Measurements from ENCODE around the gene STUM.
"Not testable (repeated sequence)": the region's sequence is repeated elsewhere in the genome, so short reads cannot be mapped to it uniquely, and the experiment has no call there.

STUM gene
- total RNA-seq, result 2.8 to 14.5 (median 8.7) reads per million in 17 experiments

DNA sequence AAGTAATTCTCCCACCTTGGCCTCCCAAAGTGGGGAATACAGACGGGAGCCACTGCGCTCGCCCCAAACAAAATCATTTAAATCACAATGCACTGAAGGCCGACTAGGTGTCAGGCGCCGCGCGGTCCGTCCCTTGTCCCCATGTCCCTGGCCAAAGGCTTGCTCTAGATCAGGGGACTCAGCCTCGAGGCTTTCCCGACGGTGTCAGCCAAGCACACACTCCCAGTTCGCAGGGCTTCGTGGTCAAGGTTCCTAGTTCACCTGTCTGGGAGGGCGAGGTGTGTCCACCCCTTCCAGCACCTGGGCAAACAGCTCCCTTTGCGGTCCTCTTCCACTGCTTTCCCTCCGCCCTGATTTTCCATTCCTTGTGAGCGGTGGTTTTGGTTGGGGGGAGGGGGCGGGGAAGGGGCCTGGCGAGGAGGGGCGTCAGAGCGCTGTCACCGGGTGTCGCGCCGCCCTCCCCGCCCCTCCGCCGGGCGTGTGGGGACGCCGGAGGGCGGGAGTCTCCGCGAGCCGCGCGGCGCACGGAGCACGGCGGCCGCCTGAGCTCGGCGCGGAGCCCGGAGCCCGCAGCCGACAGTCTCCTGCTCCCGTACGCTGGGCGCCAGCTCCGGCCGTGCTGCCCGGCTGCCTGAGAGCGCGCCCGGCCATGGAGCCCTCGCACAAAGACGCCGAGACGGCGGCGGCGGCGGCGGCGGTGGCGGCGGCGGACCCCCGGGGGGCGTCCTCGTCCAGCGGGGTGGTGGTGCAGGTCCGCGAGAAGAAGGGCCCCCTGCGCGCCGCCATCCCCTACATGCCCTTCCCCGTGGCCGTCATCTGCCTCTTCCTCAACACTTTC, at the start of gene STUM:
Gene STUM, plus strand, starts transcription at position 509 of the 838 bp plus-strand sequence. Its CDS starts 141 bp downstream, at position 650.
- DNase-seq, result peak; percentile 38 to 75 (median 58)

- not testable (repeated sequence) for DNase-seq
Observed at GRCh38 chr1:226499699-226500098, 48.9 kb upstream of the STUM start.

DNA sequence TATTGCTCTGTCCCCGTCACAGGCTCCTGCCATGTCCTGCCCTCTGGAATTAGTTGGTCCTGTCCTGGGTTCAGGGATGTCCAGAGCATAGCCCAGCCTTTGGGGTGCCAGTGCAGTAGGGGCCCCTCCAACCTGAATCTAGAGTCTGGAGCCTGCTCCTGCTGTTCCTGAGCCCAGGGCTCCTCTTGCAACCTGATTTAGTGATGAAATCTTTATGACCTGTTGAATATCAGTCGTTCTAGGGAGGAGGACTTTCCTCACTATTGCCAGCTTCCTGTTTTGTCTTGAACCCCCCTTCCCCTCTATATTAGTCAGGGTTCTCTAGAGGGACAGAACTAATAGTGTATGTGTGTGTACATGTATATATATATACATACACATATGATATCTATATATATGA, 42.5 kb upstream of the STUM start:
- DNase-seq, result no peak

DNA sequence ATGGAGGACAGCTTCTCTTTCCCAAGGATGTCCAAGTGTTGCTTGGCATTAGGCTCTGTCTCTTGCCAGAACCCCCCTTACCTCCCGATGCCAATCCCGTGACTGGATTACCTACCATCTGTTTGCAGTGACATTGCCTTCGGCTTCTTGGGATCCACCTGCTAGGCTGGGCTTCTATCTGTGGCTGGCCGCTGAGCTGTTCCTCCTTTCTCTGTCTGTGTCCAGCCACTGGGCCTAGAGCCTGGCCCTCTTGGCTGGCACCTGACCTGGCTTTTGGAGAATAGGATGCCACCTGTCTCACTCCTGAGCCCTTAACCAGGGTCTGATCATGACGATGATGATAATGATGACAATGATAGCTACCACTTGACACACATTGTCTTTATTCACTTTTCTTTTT, 41.6 kb upstream of the STUM start:
- no peak for DNase-seq

- DNase-seq, result no peak
Observed at GRCh38 chr1:226510453-226510852, 38.1 kb upstream of the STUM start.

- no peak for DNase-seq
Observed at GRCh38 chr1:226511296-226511695, 37.3 kb upstream of the STUM start.

DNA sequence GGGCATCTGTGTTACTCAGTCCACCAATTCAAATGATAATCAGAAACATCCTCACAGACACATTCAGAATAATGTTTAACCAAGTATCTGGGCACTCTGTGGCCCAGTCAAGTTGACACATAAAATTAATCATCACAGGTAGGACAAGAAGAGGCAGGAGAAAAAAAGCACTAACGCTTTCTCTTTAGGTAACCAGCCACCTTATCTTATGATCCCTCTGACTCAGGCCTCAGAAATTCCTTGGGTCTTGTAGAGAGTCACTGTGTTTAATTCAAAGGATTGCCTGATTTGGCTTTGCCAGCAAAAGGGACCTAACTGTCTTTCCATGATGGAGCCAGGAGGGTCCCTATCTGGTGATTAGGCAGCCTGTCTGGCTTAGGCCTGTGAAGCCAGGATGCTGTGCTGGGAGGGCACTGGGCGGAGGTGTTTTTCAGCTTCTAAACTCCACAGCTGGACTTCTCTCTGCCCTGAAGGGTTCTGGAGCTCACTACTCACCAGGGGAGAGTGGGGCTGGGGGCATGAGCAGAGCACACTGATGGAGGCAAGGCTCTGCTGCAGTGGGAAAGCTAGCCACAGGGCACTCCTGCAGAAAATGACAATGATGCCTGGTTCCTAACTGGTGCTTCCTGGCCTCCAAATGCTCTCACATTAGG, 36.4 kb upstream of the STUM start:
- DNase-seq, result no peak

- DNase-seq, result no peak
Observed at GRCh38 chr1:226518375-226518774, 30.2 kb upstream of the STUM start.

DNA sequence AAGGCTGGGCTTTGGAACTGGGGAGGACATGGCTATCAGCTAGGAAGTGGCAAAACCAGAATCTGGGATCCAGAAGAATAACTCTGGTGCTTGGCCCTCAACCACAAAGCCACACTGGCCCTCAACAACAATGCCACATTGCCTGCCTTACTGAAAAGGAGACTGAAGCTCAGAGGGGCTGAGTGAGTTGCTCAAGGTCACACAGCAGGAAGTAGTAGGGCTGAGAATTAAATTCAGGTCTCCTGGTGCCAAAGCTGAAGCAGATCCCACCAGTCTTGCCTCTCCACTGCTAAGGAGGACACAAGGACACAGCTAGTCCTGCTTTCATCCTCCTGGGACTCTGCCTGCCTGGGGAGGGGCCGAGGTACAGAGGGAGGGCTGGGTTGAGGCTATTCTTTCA, 29.4 kb upstream of the STUM start:
- DNase-seq, result no peak

DNA sequence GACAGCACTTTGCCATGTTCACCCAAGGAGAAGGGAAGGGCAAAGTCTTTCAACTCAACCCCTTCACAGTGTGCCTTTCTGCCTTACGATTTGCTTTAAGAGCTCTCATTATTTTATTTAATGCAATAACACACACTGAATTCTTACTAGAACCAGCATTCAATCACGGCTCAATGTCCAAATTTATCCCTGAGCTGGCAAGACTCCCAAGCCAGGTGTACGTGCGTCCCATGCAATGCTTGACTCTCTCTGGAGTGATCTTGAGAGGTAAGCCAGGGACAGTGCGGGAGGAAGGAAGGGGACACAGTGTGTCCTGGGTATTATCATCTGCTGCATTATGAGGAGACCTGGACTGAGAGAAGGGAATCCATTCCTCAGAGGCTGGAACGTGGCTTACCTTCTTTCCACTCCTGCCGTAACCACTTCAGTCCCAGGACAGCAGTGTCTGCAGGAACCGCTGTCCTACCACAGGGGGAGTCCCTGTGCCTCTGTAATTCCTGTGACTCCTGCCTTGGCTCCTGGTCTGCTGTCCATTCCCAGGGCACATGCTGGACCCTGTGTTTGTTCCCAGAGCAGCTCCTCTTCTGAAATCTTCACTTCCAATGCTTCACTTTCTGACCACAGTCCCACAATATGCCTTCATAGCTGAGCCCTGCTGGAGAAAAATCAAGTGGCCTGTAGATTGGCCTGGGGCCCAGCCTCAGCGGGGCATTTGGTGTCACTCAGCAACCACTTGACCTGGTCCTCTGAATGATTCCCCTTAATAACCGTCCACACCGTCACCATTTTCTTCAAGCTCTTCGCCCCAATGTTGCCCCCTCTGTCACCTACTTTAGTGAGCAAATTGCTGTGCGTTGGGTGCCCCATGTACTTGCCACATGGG, 28.6 kb upstream of the STUM start:
- no peak for DNase-seq

DNA sequence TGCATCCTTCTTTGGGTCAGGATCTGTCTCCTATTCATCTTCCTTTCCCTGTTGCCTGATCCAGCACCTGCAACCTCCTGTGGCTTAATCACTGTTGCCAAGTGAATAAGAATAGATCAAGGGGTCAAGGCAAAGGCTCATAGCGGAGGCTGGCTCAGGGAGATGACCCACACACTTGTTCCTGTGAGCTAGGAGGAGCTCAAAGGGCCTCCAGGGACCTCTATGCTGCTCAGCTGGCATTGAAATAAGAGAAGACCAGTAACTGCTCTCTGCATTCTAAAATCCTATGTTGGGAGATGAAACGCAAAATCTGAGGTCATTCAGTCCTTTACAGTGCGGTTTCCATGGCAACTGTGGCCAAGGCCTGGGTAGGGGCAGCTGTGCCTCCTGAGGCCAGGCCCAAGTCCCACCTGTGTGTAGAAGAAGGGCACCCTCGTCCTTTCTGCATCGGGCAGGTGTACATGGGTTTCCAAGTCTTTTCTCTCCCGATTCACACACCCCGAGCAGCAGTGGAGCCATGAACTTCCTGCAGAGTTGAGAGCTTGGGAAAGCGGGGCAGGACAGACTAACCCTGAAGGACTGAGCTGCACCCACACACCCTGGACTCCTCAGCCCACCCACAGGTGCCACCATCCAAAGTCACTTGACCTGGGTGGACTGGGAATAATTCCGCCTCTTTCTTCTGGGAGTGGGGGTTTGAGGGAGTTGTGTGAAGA, 27.8 kb upstream of the STUM start:
- DNase-seq, result no peak

DNA sequence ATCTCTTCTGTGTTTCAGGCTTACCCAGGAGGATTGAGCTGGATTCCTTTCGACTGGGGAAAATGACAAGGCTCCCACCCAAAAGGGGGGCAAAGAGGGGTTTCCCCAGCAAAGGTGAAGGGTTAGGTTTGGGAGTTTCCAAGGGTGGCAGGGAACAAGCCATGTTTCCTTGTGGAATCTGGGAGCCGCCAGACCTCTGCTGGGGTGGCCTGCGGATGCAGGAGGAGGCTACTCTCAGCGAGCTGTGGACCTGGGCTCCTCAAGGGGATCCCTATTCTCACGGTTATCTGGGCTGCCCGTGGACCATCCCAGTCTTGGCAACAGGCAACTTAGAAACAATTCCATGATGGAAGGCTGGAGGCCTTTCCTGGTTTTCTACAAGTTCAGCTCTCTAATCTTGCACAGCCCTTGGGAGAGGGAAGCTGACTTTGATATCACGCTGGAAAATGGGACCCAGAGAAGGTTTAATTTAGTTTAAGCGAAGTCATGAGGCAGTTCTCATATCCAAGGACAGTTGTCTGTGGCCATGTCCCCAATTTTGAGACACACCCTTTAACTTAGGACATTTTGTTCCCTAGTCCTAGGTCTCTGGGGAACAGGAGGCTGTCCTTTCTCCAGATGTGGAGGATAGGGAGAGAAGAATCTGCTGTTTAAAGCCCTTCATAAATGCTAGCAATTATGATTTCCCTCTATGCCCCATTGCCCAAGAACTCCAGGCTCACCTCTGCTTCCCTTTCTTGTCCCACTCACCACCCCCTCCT, 24.7 kb upstream of the STUM start:
- no peak for DNase-seq

- DNase-seq, result no peak
Observed at GRCh38 chr1:226524547-226524946, 24.0 kb upstream of the STUM start.

- no peak for DNase-seq
Observed at GRCh38 chr1:226525750-226526149, 22.8 kb upstream of the STUM start.

GRCh38 chr1:226526801-226527595, 21.6 kb upstream of the STUM start:
- DNase-seq, result no peak

- no peak for DNase-seq
Observed at GRCh38 chr1:226529891-226530290, 18.7 kb upstream of the STUM start.

- DNase-seq, result peak in 3 of 4 experiments; percentile 11 to 36 (median 16)
Observed at GRCh38 chr1:226530591-226530990, 18.0 kb upstream of the STUM start.

DNA sequence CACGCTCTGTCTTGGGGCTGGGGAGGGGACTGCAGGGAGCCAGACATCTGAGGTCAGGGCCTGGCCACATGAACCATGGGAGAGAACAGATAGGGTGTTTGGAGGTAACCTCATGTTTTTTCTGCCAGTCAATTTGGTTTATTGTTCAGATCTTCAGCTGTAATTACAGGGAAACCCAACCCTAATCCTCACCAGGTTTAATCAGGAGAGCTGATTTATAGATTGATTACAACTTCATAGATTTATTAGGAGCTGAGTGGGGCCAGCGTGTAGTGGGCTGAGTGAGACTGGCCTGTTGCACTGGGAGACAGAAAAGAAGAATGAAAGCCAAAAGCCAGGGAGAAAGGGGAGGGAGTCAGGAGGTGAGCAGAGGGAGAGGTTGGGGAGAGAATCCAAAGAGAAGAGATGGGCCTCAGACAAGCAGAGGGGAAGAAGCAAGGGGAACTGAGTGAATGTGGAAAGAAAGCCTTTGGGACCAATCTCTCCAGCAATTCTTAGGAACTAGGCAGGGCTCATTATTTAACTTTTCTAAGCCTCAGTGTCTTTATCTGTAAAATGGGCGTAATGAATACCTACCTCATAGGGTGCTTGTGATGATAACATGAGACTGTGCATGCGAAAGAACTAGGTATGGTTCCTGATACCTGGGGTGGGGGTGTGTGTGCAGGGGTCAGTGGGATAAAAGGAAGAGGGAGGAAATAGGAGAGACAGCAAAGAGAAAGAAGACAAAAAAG, 17.0 kb upstream of the STUM start:
- DNase-seq, result no peak

- DNase-seq, result no peak
Observed at GRCh38 chr1:226532553-226532952, 16.0 kb upstream of the STUM start.

GRCh38 chr1:226533220-226533619, 15.3 kb upstream of the STUM start:
- no peak for DNase-seq
